K562 (cell line): ENCODE measurements around the gene TUBB1. TPM values are rescaled to one million over a fixed set of nuclear protein-coding genes. Genes with fewer than 3 reads are reported as not detected.

Experiments used
- ATF2 ChIP-seq: sonication (generic); formaldehyde crosslinking; IDR thresholded peaks from 2 replicates; pipeline ENCODE4 v1.8.1; 2022; ENCODE audit warnings: missing genetic modification reagents
- CBX1 ChIP-seq: sonication (generic); IDR thresholded peaks from 2 replicates; pipeline ENCODE4 v1.6.1; 2016; ENCODE audit warnings: antibody characterized with exemption, low read depth, mild to moderate bottlenecking
- CTCFL ChIP-seq: IDR thresholded peaks from 2 replicates; pipeline ENCODE4 v1.6.1; 2011; ENCODE audit warnings: borderline replicate concordance, low read depth, mild to moderate bottlenecking, moderate library complexity, low read length; ENCODE audit not compliant: insufficient read depth, poor library complexity, severe bottlenecking
- DPF2 ChIP-seq: fragments of 450-650 bp; IDR thresholded peaks from 2 replicates; pipeline ENCODE4 v1.6.1; 2016
- EP300 ChIP-seq: IDR thresholded peaks from 2 replicates; pipeline ENCODE4 v1.6.1; 2012; ENCODE audit warnings: low read length, improper control_type of control experiment
- ESRRB ChIP-seq: fragments of 250-450 bp; sonication (Bioruptor Pico); IDR thresholded peaks from 2 replicates; pipeline ENCODE4 v1.5.0; 2020; ENCODE audit warnings: mild to moderate bottlenecking, moderate library complexity, borderline replicate concordance
- HEY1 ChIP-seq: fragments of 250-450 bp; sonication (Bioruptor Pico); IDR thresholded peaks from 2 replicates; pipeline ENCODE4 v1.5.0; 2020; ENCODE audit warnings: mild to moderate bottlenecking, moderate library complexity, borderline replicate concordance
- IRF1 ChIP-seq: sonication (generic); formaldehyde crosslinking; IDR thresholded peaks from 2 replicates; pipeline ENCODE4 v1.8.0; 2022; ENCODE audit warnings: missing genetic modification reagents, mild to moderate bottlenecking, borderline replicate concordance
- JUN ChIP-seq, 2 experiments: sonication (generic) in 1 of 2; formaldehyde crosslinking in 1 of 2; IDR thresholded peaks; 2 replicates each; pipeline versions ENCODE4 v1.6.1 to v1.8.0; 2012 to 2022; ENCODE audit warnings: borderline replicate concordance in 2 of 2, mild to moderate bottlenecking in 2 of 2, improper control_type of control experiment in 1 of 2, low read depth in 1 of 2, low read length in 1 of 2, missing genetic modification reagents in 1 of 2
- MAFG ChIP-seq: fragments of 450-650 bp; conservative IDR thresholded peaks from 2 replicates; pipeline ENCODE4 v1.6.1; 2016; ENCODE audit warnings: missing genetic modification characterization, missing compliant biosample characterization
- NFATC3 ChIP-seq: fragments of 450-650 bp; IDR thresholded peaks from 2 replicates; pipeline ENCODE4 v1.6.1; 2017; ENCODE audit warnings: mild to moderate bottlenecking
- NFE2L1 ChIP-seq: fragments of 450-650 bp; IDR thresholded peaks from 2 replicates; pipeline ENCODE4 v1.6.1; 2016; ENCODE audit warnings: missing genetic modification characterization, low read depth, mild to moderate bottlenecking, missing compliant biosample characterization, moderate library complexity, borderline replicate concordance
- PREB ChIP-seq: sonication (generic); formaldehyde crosslinking; IDR thresholded peaks from 2 replicates; pipeline ENCODE4 v1.8.1; 2023; ENCODE audit warnings: mild to moderate bottlenecking, missing genetic modification reagents
- RAD21 ChIP-seq, 2 experiments: fragments of 250-450 bp in 1 of 2; fragments of 450-650 bp in 1 of 2; sonication (Bioruptor Pico) in 1 of 2; formaldehyde crosslinking in 1 of 2; IDR thresholded peaks in 1 of 2; conservative IDR thresholded peaks in 1 of 2; 2 replicates each; pipeline versions ENCODE4 v1.4.0 to v1.8.0; 2020 to 2022; ENCODE audit warnings: mild to moderate bottlenecking in 2 of 2, moderate library complexity in 1 of 2
- RBM34 ChIP-seq: fragments of 200-400 bp; formaldehyde crosslinking; IDR thresholded peaks from 2 replicates; pipeline ENCODE4 v1.6.1; 2018; ENCODE audit warnings: low read length, borderline replicate concordance; ENCODE audit not compliant: insufficient read depth
- RFX7 ChIP-seq: fragments of 250-450 bp; sonication (Bioruptor Pico); IDR thresholded peaks from 2 replicates; pipeline ENCODE4 v1.5.1; 2021; ENCODE audit warnings: mild to moderate bottlenecking
- SMARCE1 ChIP-seq: fragments of 450-650 bp; IDR thresholded peaks from 2 replicates; pipeline ENCODE4 v1.7.1; 2016; ENCODE audit warnings: mild to moderate bottlenecking
- SOX6 ChIP-seq: fragments of 450-650 bp; IDR thresholded peaks from 2 replicates; pipeline ENCODE4 v1.6.1; 2014; ENCODE audit warnings: mild to moderate bottlenecking
- TSC22D4 ChIP-seq: fragments of 450-650 bp; IDR thresholded peaks from 2 replicates; pipeline ENCODE4 v1.6.1; 2016; ENCODE audit warnings: missing genetic modification characterization, missing biosample characterization, control low read depth
- ZBTB17 ChIP-seq: fragments of 450-650 bp; formaldehyde crosslinking; IDR thresholded peaks from 2 replicates; pipeline ENCODE4 v1.4.0; 2020; ENCODE audit warnings: mild to moderate bottlenecking
- ZFP1 ChIP-seq: fragments of 450-650 bp; formaldehyde crosslinking; IDR thresholded peaks from 2 replicates; pipeline ENCODE4 v1.4.0; 2020; ENCODE audit warnings: mild to moderate bottlenecking, mixed read lengths
- ZNF699 ChIP-seq: fragments of 250-450 bp; sonication (Bioruptor Pico); IDR thresholded peaks from 2 replicates; pipeline ENCODE4 v1.8.0; 2021; ENCODE audit warnings: mild to moderate bottlenecking, moderate library complexity; ENCODE audit not compliant: insufficient replicate concordance
- polyA plus RNA-seq, 8 experiments: library from polyadenylated mRNA; depleted of rRNA in 4 of 8; stranded (reverse) in 5 of 8; unstranded in 3 of 8; fragments of >200 nt; fragmentation: Nextera tagmentation in 2 of 8; fragmentation: Illumina TruSeq in 1 of 8; extraction: Ambion mirVana in 2 of 8; extraction: Trizol in 1 of 8; gene quantifications; 2 replicates each; pipeline versions ENCODE4 v1.2.1 to v1.2.3, GENCODE V29; 2011 to 2014; ENCODE audit warnings: inconsistent platforms in 1 of 8, missing spikeins in 1 of 8
- total RNA-seq, 7 experiments: library from RNA; depleted of rRNA in 6 of 7; stranded (reverse); fragments of >200 nt in 6 of 7; fragmentation: Illumina TruSeq in 2 of 7; extraction: Trizol in 2 of 7; gene quantifications; 2 replicates each; pipeline versions ENCODE4 v1.2.1 to v1.2.3, GENCODE V29; 2011 to 2021; ENCODE audit warnings: low replicate concordance in 1 of 7

TUBB1 gene
- total and polyA plus RNA-seq, 9 of the 15 experiments (the other 6 are each of a cell fraction or from before 2014, with no cell fraction given), result 1.5 to 3.9 (median 2.4) TPM

GRCh38 chr20:59042796-59043631 is 23.8 kb downstream of the TUBB1 start (continued):
- TF ChIP-seq TSC22D4 (tag) (no peak), JUN (IDR thresholded peaks at IDR 0.05; ENCODE audit: borderline replicate concordance, low read depth, low read length) (no peak), JUN (CRISPR knock-in tag; IDR thresholded peaks at IDR 0.05; ENCODE audit: borderline replicate concordance) (no peak), MAFG (no peak), ZFP1 (CRISPR knock-in tag) (no peak), HEY1 (CRISPR knock-in tag) (no peak), DPF2 (no peak), NFATC3 (no peak), SMARCE1 (no peak), CBX1 (no peak; the same call in 1 of the 2 replicates), PREB (no peak), SOX6 (0 out of 2 replicates have a peak, but pooled peaks have one; percentile 6), EP300 (no peak), ZNF699 (CRISPR knock-in tag) (no peak), RBM34 (no peak), ATF2 (CRISPR knock-in tag) (no peak), IRF1 (CRISPR knock-in tag) (no peak), RAD21 (CRISPR knock-in tag; conservative IDR thresholded peaks at IDR 0.05 in 1 of 2, IDR thresholded peaks at IDR 0.05 in 1 of 2) (no peak), RFX7 (no peak), NFE2L1 (tag) (no peak), CTCFL (no peak), ESRRB (CRISPR knock-in tag) (no peak), ZBTB17 (CRISPR knock-in tag) (0 out of 2 replicates have a peak, but pooled peaks have one; percentile 25)
